ENCODE results near the gene ADGRB3.
"Not testable (repeated sequence)": the region's sequence is repeated elsewhere in the genome, so short reads cannot be mapped to it uniquely, and the experiment has no call there.

DNA sequence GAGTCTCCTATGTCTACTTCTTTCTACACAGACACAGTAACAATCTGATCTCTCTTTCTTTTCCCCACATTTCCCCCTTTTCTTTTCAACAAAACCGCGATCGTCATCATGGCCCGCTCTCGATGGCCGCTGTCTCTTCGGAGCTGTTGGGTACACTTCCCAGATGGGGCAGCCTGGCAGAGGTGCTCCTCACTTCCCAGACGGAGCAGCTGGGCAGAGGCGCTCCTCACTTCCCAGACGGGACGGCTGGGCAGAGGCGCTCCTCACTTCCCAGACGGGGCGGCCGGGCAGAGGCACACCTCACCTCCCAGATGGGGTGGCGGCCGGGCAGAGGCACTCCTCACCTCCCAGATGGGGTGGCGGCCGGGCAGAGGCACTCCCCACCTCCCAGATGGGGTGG is 797.1 kb downstream of the ADGRB3 start:
- not testable (repeated sequence) for TF ChIP-seq POLR2A (IDR thresholded peaks at IDR 0.05)
- TF ChIP-seq, protein P1, sequence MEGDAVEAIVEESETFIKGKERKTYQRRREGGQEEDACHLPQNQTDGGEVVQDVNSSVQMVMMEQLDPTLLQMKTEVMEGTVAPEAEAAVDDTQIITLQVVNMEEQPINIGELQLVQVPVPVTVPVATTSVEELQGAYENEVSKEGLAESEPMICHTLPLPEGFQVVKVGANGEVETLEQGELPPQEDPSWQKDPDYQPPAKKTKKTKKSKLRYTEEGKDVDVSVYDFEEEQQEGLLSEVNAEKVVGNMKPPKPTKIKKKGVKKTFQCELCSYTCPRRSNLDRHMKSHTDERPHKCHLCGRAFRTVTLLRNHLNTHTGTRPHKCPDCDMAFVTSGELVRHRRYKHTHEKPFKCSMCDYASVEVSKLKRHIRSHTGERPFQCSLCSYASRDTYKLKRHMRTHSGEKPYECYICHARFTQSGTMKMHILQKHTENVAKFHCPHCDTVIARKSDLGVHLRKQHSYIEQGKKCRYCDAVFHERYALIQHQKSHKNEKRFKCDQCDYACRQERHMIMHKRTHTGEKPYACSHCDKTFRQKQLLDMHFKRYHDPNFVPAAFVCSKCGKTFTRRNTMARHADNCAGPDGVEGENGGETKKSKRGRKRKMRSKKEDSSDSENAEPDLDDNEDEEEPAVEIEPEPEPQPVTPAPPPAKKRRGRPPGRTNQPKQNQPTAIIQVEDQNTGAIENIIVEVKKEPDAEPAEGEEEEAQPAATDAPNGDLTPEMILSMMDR (IDR thresholded peaks at IDR 0.05) = not testable (repeated sequence)

Measured in lower leg skin (tissue), 3 donors.